NCI-H345 treated with DMSO at 0.1 percent for 48 hours (cell line): ENCODE data around the gene SLC12A7.
"Not testable (repeated sequence)": the region's sequence is repeated elsewhere in the genome, so short reads cannot be mapped to it uniquely, and the experiment has no call there.

Experiments
- DNase-seq: peaks from one replicate; lab custom pipeline; 2025; ENCODE audit not compliant: unreplicated experiment; lab: John Stamatoyannopoulos, UW

Gene SLC12A7

DNA sequence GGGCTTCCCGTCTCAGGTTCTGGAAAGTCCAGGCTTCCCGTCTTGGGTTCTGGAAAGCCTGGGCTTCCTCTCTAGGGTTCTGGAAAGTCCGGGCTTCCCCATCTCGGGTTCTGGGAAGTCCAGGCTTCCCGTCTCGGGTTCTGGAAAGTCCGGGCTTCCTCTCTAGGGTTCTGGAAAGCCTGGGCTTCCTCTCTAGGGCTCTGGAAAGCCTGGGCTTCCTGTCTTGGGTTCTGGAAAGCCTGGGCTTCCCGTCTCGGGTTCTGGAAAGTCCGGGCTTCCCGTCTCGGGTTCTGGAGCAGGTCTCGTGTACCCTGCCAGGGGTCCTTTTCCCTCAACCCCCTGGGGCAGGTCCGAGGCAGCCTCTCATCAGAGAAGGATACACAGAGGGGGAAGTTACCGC is 28.8 kb downstream of the SLC12A7 start:
- not testable (repeated sequence) for DNase-seq

DNA sequence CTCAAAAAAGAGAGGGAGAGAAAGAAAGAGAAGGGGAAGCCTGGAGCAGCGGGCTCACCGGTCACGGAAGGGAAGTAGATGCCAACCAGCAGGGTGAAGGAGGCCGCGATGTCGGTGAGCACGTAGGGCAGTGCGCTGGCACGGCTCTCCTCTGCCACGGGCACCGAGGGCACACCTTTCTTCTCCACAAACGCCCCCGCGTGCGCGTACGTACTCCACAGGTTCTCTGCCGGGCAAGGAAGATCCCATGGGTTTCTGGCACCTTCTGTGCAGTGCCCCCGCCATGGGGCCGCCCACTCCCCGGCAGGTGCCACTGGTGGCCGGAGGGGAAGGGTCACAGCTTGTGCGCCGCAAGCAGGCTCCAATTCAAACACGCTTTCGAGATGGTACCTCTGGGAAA is 30.3 kb downstream of the SLC12A7 start:
- DNase-seq, result no peak

DNA sequence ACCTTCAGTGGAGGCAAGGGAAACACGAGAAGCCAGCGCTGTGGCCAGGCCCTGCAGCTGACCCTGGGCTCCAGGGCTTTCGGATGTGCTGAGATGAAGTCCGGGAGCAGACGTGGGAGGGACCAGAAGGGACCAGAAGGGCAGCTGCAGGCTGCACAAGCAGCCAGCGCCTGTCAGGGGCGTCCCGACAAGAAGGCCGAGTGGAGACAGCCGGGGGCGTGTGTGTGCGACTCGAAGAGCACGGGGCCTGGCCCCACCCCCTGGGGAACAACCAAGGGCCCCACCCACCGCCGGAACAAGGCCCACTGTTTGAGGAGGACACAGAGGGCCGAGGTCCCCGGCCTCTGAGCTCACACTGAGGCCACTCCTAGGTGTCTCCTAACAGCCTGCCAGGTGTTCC is 31.4 kb downstream of the SLC12A7 start:
- no peak for DNase-seq

DNA sequence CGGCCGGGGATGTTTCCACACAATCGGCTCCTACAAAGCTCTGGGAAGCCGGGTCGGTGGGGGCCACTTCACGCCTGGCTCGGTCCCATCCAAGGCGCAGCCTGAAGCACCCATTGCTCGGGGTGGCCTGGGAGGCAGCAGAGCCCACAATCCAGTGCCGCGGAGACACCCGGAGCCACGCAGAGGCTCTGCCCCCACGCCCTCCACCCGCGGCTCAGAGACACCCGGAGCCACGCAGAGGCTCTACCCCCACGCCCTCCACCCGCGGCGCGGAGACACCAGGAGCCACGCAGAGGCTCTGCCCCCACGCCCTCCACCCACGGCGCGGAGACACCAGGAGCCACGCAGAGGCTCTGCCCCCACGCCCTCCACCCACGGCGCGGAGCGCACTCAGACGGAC is 31.9 kb downstream of the SLC12A7 start:
- DNase-seq, result no peak

DNA sequence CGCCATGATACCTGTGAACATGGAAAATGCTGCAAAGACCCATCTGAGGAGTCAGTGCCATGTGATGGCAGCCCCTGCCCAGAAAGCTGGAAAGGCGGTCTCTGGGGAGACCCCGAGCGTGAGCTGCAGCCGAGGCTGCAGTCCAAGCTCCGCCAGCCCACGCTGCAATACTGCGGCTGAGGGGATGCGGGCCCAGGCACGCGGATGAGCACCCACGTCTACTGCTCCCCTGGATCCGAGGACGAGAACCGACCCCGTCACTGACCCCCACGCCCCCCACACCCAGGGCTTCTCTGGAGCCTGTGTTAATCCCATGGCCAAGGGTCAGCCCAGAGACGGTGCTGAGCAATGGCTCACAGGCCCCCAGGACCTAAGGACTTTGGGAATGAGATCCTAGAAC is 32.4 kb downstream of the SLC12A7 start:
- no peak for DNase-seq

DNA sequence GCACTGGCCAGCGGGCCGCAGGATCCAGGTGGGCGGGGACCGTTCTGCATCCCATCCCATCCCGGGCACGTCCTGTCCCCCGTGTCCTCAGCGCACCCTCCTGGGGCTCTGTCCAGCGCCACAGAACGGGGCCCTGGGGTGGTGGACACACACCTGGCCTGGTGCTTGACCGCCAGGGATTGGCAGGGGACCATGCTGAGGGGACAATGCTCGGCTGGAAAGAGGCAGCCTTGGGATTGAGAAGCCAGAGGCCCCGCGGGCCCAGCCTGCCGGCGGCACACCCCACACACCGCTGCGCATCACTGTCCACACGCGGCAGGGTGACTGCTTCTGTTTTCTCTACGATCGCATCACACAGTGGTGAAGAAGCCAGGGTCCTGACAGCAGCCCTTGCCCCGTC is 33.0 kb downstream of the SLC12A7 start:
- DNase-seq, result no peak

DNA sequence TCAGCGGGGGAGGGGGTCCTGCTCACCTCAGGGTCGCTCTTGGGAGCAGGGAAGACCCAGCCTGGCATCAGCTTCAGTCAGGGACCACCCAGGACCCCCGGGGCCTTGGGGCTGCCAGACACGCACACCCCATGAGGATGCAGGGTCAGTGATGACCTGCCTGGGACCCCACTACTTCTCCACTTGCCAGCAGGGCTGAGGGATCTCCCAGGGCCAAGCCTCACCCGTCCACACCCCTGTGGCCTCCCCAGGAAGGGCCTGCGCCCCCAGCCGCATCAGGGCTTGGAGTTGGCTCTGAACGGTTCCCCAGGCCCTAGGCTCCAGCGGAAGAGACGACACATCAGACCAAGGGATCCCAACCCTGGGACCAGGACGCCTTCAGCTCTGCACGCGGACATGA is 33.7 kb downstream of the SLC12A7 start:
- DNase-seq, result no peak

DNA sequence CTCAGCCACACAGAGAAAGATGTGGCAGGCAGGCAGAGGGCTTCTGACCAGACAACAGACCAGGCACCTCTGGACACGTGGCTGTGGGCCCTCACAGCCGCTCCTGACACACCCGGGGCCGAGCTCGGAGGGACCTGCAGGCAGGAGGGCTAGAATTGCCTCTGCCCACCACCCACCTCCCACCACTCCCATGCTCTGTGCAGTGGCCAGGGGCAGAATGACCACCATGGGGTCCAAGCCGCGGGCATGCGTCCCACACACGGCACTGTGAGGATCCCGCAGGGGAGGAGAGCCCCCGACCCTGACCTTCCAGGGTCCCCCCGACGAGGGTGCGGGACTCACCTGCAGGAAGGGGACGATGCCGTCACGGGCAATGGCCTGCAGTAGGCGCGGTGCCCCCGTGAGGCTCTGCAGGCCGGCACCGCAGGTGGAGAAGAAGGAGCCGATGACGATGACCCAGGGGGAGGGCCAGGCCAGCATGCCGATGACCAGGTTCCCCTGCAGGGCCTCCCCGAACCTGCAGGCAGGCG is 34.3 kb downstream of the SLC12A7 start:
- DNase-seq, result no peak

DNA sequence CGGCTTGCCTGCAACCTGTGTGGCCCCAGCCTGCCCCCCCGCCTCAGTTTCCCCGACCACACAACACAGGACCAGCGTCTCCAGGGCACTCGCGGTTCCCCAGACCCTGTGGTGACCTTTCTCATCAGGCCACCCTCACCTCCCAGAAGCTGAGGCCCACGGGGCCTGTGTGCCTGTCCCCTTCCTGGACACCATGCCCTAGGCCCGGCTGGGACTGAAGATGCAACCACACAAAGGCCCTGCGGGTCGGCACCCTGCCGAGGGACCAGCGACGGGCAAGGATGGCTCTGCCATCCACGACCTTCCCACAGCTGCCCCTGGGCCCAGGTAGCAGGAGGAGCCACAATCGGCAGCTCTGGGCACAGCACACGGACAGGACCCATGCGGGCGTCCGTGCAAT is 34.8 kb downstream of the SLC12A7 start:
- no peak for DNase-seq

DNA sequence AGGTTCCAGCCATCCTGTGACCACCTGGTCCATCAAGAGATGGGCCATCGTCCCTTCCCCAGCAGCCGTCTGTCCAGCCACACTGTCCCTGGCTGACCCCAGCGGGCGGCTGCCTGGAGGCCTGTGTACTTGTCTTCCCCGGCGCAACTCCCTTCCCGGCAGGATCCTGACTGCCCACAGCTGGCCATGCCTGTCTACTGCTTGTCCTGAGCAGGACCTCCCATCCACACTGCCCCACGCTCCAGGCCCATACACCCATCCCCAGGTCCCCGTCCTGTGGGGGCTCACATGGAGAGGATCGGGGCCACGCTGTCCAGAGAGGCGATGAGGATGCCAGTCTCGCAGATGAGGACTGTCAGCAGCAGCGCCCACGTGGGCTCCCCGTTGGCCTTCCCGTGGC is 35.5 kb downstream of the SLC12A7 start:
- no peak for DNase-seq

DNA sequence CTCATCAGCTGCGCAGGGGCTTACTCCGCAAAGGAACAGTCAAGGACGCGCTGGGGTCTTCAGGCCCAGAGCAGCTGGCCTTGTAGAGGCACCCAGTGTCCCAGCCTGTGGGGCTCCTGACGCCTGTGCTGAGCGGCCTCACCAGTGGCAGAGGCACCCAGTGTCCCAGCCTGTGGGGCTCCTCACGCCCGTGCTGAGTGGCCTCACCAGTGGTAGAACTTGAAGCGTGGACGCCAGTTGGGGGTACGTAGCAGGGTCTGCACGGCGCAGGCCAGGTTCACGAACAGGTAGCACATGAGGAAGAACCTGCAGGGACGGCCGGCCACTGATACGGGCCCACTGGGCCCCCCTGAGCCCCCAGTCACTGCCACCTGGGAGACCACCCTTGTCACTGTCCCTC is 35.9 kb downstream of the SLC12A7 start:
- DNase-seq, result no peak

DNA sequence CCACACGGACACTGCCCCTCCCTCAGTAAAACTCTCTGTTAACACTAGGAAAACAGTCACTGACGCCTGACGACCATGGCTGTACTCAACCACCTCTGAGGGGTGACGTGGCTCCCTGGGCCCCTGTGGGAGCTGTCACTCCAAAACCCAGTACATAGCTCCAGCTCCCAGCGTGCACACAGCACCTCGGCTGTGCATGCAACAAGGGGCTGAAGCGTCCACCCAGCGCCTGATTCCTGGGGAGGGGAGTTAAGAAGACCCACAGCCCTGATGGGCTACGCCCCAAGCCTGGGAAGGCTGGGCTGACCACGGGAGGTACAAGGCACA is 36.3 kb downstream of the SLC12A7 start:
- DNase-seq, result no peak

DNA sequence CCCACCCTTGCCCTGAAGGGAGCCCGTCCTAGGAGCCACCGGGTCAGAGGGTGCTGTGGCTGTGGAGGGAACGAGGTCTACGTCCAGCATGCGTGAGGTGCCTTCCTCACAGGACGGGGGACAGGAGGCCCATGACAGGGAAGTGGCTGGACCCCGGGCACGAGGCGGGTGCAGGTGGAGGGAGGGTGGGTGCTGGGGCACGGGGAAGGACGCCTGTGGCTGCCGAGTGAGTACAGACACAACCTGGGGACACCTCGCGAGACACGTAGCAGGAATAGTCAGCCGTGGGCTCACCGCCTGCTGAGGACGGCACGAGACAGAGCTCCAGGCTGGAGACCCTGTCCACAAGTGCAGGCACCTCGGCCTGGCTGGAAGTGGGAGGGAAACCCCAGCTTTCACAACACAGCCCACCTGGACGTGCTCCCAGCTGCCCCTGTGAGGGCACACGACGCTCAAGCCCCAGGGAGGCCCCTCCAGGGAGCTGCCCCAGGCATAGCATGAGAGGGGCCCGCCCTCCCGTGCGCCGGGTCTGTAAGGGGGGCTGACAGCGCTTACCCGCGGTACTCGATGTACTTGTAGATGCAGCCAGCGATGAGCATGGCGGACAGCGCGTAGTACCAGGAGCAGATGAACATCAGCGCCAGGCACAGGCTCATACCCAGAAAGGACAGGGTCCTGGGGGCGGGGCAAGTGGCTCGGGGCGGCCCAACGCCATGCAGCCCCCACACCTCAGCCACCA is 36.9 kb downstream of the SLC12A7 start:
- no peak for DNase-seq

DNA sequence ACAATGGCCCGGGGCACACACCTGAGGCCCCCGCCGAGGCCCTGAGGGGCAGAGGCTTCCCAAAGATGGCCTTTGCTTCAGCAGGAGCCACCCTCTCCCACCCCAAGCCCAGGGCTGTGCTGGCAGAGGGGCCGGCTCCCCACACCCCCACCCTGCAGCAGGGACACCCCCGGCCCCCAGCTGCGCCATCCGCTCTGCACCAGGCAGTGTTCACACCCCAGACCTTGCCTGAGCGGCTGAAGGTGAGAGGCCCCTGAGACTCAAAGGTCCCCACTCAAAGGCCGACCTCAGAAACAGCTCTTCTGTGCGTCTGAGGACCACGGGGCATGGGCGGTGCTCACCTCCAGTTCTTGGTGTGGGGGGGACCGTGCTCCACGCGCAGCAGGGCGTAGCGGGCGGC is 37.6 kb downstream of the SLC12A7 start:
- DNase-seq, result no peak

DNA sequence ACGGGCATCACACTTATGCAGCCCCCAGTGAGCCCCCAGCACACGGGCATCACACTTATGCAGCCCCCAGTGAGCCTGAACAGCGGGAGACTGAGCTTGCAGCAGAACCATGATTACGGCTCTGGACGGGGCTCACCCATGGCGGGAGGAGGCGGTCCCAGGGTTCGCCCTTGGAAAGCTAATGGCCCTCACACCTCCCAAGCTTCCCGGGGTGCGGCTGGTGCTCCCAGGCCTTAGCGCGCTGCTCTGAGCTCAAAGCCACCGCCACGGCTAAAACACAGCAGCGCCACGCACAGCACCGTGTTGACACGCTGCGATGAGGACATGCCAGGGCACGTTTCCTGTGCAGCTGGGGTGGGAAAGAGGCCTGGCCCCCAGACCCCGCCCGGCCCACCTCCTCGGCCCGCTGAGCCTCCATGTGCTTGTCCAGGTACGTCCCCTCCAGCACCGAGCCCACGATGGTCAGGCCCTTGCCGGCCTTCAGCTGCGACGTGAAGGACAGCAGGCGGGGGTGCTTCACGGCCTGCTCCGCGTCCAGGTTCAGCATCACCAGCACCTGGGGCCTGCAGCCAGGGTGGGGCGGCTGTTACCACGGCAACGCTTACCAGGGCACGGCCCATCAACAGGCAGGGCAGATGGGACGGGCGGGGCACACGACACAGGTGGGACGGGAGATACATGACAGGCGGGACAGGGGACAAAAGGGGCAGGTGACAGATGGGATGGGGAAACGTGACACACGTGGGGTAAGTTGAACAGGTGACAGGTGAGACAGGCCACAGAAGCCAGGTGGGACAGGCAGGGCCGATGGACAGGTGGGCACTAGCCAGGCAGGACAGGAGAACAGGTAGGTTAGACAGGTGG is 38.4 kb downstream of the SLC12A7 start:
- DNase-seq, result no peak

DNA sequence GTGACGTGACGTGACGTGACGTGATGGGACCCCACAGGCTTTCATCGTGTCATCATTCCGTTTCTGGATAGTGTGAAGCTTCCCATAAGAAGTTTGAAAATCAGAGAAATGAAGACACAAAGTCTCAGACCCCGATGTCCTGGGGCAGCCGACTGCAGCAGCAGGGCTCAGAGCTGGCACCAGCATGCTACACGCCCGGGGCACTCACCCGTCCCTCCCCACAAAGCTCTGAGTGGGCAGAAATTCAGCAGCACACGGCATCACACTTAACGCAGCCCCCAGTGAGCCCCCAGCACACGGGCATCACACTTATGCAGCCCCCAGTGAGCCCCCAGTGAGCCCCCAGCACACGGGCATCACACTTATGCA is 42.2 kb downstream of the SLC12A7 start:
- no peak for DNase-seq

DNA sequence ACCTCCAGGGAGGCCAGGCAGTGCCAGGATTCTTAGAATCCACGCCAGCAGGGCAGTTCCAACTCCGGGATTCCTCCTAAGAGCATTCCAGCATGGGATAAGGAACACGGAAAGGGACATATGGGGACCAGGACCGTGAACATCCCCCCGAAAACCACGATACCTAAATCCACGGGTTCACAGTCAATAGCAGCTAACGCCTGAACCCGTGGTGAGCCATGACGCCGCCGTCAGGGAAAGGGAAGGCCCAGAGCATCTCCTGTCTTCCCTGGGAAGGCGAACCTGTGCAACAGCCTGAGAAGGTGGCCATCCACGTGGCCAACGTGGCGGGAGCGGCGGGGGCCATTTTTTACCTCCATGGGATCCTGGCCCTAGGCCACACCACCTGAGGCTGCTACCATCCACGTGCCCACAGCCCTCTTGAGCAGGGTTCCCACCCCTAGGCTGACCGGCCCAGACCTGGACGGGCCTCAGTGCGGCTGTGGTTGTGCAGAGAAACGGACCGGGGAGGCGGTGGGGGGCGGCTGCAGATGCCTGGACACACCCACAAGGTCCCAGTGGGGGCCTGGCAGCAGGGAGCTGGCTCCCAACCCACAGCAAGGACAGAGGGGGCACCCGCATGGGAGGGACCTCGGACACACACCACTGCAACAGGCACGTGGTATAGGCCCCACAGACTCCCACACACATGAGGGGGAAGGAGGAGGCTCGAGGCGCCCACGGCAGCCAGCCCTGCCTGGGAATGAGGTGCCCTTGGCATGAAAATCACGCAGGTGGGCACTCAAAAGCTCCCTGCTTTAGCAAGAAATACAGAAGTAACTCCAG is 42.8 kb downstream of the SLC12A7 start:
- DNase-seq, result no peak

DNA sequence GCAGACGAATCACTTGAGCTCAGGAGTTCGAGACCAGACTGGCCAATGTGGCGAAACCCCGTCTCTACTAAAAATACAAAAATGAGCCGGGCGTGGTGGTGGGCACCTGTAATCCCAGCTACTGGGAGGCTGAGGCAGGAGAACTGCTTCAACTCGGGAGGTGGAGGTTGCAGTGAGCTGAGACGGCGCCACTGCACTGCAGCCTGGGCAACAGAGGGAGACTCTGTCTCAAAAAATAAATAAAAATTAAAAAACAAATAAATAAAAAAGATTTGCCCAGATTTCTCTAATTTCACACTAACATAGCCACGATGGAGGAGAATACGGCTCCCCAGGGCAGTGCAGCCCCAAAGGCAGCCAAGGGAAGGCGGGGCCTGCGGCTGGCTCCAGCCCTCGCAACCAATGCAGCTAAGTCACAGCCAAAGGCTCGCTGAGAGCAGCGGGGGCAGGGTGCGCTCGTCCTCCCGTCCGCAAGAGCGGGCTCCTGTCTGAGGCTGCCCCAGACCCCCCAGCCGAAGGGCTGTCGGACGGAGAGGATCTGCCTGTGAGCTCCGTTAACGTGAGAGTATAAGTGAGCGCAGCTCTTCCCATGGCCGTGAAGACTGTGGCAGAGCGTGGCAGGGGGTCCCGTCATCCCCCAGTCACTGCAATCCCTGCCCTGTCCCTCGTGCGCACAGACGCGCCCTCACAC is 43.5 kb downstream of the SLC12A7 start:
- no peak for DNase-seq

DNA sequence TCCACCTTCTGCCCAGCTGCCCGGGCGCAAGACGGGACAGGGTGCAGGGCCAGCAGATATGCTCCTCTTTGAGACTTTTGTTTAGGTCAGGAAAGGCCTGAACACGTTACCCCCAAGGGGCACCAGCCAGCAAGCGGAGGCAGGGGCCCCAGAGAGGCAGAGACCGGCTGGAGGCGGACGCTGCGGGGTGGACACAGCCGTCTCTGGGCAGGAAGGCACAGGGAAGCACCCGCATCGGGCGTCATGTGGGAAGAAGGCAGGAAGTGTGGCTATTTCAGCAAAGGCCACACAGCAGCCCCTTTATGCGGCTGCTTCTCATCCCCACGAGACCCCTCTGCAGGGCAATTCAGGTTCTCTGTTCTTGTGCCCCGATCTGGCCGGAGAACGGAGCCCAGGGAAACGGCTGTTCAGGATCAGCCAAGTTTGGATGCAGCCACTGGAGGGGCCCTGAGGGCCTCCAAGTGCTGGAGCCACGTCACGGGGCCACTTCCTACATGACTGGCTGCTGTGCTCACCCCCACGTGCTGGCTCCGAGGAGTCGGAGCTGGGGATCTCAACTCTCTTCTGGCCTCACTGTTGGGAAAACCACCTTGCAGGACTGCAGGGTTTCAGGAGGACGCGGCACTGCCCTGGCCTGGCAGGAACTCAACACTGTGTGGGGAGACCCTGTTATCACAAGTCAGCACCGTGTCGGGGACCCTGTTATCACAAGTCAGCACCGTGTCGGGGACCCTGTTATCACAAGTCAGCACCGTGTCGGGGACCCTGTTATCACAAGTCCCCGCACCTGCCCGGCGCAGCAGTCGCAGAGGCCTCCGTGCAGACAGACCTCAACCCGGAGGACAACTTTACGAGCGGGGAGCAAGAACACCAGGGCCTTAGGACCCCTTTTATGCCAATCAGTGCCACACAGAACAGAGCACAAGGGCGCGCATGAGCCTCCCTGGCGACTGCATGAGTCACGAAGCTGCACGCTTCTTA is 44.4 kb downstream of the SLC12A7 start:
- no peak for DNase-seq

DNA sequence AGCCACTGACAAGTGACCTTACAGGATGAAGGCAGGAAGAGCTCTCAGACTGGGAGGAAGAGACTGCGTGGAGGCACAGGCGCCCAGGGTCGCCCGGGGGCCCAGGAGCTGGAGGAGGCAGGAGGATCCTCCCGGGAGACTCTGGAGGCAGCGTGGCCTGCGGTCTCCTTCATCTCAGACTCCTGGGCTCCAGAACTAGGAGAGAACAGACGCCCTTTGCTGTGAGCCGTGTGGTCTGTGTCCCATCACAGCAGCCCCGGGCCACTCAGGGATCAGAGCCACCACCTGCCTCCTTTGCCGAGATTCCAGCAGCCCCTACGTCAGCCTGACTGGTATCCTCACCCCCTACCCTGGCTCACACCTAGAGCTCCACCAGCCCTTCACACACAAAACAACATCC is 45.2 kb downstream of the SLC12A7 start:
- no peak for DNase-seq
